Measurements from ENCODE around the gene IRF2BPL. TPM values are rescaled to one million over a fixed set of nuclear protein-coding genes. Genes with fewer than 3 reads are reported as not detected.

Gene IRF2BPL
- total and polyA plus RNA-seq, 9 of the 15 experiments (the other 6 are each of a cell fraction or from before 2014, with no cell fraction given) = 0.52 to 21.6 (median 2.5) TPM

DNA sequence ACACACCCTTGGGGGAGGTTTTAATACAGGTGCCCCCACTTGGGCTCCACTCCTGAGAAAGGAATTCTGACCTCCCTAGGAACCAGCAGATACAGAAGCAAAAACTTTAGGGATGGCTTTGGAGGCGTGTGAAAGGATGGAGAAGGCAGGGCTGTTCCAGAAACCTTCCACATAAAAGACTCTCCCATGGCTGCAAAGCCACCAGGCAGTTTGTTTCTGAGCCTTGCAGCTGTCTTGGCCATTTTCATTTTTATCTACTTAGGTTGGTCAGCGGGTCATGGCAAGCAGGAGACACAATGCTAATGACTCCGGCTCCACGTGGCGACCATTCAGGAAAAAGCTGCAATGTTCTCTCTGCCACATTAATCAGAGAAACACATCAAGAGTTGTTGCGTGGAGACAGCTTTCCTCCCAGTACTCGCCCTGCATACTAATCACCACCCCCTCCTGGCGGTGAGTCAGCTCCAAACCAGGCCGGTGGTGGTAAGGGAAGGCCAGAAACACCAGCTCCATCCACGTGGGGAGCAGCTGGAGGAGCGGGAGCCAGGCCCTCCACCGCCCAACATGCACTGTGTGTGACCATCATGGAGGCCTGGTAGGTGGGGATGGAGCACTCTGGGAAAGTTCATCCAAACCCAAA, 30.9 kb upstream of the IRF2BPL start (continued):
- TF ChIP-seq, protein P1, sequence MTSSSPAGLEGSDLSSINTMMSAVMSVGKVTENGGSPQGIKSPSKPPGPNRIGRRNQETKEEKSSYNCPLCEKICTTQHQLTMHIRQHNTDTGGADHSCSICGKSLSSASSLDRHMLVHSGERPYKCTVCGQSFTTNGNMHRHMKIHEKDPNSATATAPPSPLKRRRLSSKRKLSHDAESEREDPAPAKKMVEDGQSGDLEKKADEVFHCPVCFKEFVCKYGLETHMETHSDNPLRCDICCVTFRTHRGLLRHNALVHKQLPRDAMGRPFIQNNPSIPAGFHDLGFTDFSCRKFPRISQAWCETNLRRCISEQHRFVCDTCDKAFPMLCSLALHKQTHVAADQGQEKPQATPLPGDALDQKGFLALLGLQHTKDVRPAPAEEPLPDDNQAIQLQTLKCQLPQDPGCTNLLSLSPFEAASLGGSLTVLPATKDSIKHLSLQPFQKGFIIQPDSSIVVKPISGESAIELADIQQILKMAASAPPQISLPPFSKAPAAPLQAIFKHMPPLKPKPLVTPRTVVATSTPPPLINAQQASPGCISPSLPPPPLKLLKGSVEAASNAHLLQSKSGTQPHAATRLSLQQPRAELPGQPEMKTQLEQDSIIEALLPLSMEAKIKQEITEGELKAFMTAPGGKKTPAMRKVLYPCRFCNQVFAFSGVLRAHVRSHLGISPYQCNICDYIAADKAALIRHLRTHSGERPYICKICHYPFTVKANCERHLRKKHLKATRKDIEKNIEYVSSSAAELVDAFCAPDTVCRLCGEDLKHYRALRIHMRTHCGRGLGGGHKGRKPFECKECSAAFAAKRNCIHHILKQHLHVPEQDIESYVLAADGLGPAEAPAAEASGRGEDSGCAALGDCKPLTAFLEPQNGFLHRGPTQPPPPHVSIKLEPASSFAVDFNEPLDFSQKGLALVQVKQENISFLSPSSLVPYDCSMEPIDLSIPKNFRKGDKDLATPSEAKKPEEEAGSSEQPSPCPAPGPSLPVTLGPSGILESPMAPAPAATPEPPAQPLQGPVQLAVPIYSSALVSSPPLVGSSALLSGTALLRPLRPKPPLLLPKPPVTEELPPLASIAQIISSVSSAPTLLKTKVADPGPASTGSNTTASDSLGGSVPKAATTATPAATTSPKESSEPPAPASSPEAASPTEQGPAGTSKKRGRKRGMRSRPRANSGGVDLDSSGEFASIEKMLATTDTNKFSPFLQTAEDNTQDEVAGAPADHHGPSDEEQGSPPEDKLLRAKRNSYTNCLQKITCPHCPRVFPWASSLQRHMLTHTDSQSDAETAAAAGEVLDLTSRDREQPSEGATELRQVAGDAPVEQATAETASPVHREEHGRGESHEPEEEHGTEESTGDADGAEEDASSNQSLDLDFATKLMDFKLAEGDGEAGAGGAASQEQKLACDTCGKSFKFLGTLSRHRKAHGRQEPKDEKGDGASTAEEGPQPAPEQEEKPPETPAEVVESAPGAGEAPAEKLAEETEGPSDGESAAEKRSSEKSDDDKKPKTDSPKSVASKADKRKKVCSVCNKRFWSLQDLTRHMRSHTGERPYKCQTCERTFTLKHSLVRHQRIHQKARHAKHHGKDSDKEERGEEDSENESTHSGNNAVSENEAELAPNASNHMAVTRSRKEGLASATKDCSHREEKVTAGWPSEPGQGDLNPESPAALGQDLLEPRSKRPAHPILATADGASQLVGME (CRISPR knock-in tag; IDR thresholded peaks at IDR 0.05) = no peak
- TF ChIP-seq, protein P2, sequence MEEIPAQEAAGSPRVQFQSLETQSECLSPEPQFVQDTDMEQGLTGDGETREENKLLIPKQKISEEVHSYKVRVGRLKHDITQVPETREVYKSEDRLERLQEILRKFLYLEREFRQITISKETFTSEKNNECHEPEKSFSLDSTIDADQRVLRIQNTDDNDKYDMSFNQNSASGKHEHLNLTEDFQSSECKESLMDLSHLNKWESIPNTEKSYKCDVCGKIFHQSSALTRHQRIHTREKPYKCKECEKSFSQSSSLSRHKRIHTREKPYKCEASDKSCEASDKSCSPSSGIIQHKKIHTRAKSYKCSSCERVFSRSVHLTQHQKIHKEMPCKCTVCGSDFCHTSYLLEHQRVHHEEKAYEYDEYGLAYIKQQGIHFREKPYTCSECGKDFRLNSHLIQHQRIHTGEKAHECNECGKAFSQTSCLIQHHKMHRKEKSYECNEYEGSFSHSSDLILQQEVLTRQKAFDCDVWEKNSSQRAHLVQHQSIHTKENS (CRISPR knock-in tag; IDR thresholded peaks at IDR 0.05) = no peak
- TF ChIP-seq HNRNPLL (IDR thresholded peaks at IDR 0.05; ENCODE audit: low read depth, low read length, poor library complexity, severe bottlenecking) (no peak), ZFX (CRISPR knock-in tag; IDR thresholded peaks at IDR 0.05) (peak; percentile 55), MED1 (CRISPR knock-in tag; IDR thresholded peaks at IDR 0.05; ENCODE audit: borderline replicate concordance) (no peak), L3MBTL2 (IDR thresholded peaks at IDR 0.05) (peak; percentile 79)
- TF ChIP-seq, protein P3, sequence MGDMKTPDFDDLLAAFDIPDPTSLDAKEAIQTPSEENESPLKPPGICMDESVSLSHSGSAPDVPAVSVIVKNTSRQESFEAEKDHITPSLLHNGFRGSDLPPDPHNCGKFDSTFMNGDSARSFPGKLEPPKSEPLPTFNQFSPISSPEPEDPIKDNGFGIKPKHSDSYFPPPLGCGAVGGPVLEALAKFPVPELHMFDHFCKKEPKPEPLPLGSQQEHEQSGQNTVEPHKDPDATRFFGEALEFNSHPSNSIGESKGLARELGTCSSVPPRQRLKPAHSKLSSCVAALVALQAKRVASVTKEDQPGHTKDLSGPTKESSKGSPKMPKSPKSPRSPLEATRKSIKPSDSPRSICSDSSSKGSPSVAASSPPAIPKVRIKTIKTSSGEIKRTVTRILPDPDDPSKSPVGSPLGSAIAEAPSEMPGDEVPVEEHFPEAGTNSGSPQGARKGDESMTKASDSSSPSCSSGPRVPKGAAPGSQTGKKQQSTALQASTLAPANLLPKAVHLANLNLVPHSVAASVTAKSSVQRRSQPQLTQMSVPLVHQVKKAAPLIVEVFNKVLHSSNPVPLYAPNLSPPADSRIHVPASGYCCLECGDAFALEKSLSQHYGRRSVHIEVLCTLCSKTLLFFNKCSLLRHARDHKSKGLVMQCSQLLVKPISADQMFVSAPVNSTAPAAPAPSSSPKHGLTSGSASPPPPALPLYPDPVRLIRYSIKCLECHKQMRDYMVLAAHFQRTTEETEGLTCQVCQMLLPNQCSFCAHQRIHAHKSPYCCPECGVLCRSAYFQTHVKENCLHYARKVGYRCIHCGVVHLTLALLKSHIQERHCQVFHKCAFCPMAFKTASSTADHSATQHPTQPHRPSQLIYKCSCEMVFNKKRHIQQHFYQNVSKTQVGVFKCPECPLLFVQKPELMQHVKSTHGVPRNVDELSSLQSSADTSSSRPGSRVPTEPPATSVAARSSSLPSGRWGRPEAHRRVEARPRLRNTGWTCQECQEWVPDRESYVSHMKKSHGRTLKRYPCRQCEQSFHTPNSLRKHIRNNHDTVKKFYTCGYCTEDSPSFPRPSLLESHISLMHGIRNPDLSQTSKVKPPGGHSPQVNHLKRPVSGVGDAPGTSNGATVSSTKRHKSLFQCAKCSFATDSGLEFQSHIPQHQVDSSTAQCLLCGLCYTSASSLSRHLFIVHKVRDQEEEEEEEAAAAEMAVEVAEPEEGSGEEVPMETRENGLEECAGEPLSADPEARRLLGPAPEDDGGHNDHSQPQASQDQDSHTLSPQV (IDR thresholded peaks at IDR 0.05) = 0 out of 2 replicates have a peak, but pooled peaks have one; percentile 48
- TF ChIP-seq, protein P4, sequence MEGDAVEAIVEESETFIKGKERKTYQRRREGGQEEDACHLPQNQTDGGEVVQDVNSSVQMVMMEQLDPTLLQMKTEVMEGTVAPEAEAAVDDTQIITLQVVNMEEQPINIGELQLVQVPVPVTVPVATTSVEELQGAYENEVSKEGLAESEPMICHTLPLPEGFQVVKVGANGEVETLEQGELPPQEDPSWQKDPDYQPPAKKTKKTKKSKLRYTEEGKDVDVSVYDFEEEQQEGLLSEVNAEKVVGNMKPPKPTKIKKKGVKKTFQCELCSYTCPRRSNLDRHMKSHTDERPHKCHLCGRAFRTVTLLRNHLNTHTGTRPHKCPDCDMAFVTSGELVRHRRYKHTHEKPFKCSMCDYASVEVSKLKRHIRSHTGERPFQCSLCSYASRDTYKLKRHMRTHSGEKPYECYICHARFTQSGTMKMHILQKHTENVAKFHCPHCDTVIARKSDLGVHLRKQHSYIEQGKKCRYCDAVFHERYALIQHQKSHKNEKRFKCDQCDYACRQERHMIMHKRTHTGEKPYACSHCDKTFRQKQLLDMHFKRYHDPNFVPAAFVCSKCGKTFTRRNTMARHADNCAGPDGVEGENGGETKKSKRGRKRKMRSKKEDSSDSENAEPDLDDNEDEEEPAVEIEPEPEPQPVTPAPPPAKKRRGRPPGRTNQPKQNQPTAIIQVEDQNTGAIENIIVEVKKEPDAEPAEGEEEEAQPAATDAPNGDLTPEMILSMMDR (IDR thresholded peaks at IDR 0.05 in 2 of 3, conservative IDR thresholded peaks at IDR 0.05 in 1 of 3; ENCODE audit: insufficient read depth in 2 of 3, low read depth in 1 of 3, low read length in 3 of 3) = peak; percentile 56 to 67 (median 61); a peak in 5 of 6 replicates
- TF ChIP-seq, protein P5, sequence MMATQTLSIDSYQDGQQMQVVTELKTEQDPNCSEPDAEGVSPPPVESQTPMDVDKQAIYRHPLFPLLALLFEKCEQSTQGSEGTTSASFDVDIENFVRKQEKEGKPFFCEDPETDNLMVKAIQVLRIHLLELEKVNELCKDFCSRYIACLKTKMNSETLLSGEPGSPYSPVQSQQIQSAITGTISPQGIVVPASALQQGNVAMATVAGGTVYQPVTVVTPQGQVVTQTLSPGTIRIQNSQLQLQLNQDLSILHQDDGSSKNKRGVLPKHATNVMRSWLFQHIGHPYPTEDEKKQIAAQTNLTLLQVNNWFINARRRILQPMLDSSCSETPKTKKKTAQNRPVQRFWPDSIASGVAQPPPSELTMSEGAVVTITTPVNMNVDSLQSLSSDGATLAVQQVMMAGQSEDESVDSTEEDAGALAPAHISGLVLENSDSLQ (IDR thresholded peaks at IDR 0.05) = no peak

Measured in K562 (cell line).